Stimulated activated CD4-positive, alpha-beta T cell treated with anti-CD3 and anti-CD28 coated beads, Interleukin-2, amount 100 ng/mL, for 48 hours (primary cell): ENCODE measurements around the gene SDE2.
"Not testable (repeated sequence)": the region's sequence is repeated elsewhere in the genome, so short reads cannot be mapped to it uniquely, and the experiment has no call there.

Source experiments
- DNase-seq, 2 donors: peaks; one replicate each; pipeline ENCODE4 v3.0.0-alpha.2; 2020

SDE2 gene

DNA sequence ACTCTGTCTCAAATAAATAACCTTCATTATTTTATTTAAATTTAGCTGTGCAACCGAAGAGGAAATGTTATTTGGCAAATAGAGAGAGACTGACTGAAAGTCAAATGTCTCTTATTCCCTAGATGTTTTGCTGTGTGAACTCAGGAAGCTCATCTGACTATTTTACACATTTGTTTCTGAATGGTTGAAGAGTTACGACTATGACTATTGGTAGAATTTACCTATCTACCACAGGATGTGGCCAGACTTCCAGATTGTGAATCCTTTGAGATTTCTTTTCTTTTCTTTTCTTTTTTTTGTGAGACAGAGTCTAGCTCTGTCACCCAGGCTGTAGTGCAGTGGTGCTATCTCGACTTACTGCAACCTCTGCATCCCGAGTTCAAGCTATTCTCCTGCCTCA, 5.3 kb upstream of the SDE2 start:
- no peak for DNase-seq

DNA sequence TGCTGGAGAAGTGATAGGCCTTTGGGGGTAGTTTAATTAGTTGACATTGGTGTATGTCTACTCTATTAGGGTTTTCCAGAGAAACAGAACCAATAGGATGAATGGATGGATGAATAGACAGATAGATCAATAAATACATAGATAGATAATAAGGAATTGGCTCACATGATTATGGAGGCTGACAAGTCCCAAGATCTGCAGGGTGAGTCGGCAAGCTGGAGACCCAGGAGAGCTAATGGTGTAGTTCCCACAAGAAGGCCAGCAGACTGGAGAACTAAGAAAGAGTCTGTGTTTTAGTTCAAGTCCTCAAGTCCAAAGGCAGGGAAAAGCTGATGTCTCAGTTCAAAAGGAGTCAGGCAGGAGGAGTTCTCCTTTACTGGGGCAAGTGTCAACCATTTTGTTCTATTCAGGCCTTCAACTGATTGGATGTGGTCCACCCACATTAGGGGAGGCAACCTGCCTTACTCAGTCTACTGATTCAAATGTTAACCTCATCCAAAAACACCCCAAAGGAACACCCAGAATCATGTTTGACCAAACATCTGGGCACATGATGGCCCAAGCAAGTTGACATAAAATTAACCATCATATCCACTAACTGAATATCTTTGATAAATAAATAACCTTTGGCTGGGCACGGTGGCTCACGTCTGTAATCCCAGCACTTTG, 4.5 kb upstream of the SDE2 start:
- DNase-seq = no peak

DNA sequence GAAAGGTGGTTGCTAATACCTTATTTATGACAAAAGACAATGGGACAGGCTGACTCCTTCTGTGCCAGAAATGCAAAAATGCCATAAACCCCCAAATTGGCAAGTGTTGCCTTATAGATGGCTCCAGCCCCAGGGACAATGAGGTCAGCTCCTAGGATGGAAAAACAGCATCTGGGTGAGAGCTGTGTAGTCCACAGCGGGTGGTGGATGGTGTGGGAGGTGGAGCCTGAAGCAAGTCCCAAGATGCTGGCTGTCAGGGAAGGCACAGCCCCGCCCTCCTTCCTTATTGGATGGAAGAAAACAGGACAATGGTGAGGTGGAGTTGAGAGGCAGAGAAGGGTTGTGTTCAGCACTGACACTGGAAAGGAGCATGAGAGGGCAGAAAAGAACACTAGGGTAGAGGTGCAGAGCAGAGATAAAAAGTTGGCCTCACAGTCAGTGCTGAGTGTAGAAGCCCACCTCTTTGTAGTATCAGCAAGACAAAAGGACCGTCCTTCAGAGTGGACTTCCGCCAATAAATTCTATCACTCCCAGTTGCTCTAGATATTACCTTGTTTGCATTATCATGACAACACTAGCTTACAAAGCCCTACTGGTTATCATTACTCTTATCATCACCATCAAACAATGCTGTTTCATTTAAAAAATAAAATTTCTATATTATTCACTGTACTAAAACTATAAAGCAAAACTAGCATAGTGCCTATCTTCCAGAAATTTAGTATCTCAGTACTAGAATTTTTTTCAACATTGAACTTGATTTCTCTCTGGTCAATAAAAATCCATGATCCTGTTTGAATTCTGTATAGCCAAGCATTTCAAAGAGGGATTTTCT, 3.7 kb upstream of the SDE2 start:
- DNase-seq = no peak

DNA sequence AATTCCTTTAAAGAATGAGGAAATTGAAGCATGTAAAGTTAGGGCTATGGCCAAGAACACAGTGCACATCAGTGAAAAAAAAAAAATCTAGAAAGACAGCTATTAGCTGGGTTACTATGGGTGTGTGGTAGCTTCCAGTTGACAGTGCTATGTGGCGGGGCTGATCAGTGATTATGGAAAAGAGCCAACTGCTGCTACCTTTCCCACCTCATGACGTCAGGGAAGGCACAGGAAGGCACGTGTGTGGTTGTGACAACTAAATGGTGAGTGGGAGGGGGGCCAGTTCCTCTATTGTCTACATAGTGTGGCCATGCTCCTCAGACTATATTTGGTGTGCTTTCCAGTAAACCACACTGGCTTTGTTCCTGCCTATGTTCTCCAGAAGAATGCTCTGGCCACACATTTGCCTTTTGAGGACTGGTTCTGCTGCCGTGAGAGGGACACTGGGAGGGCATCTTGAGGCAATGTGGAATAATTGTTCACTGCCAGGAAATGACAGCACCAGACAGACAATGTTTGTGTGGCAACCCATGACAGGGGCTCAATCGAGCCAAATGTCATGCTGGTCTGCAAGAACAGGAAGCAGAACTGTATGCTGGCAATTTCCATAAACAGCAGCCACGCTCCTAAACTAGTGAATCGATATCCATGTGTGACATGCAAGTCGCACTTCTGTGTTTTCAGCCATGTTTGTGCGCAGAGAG, 3.0 kb upstream of the SDE2 start:
- DNase-seq = peak; percentile 23 to 29

DNA sequence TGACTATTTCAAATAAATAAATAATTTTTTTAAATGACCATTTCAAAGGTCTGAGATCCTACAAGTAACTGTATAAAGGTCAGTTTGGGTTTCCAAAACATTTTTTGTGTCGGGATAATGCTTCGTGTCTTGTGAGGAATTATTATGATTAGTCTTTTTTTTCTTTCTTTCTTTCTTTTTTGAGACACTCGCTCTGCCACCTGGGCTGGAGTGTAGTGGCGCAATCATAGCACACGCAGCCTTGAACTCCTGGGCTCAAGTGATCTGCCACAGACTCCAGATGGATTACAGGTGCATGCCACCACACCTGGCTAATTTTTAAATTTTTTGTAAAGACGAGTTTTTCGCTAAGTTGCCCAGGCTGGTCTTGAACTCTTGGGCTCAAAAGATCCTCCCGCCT, 1.9 kb upstream of the SDE2 start:
- DNase-seq = no peak

DNA sequence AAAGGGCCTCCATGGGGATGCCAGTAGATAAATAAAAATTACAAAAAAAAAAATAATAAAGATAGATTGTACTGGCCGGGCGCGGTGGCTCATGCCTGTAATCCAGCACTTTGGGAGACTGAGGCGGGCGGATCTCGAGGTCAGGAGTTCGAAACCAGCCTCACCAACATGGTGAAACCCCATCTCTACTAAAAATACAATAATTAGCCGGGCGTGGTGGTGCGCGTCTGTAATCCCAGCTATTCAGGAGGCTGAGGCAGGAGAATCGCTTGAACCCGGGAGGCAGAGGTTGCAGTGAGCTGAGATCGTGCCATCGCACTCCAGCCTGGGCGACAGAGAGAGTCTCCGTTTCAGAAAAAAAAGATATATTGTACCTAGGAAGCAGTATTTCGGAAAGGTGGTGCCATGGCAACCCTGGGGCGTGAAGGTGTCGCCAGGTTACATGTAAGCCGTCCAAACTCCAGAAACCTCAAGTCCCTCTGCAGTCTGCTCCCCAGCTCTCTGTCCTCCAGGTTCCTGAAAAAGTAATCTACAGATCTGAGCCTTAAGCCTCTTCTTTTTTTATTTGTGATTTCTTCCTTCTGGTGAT, 1.4 kb upstream of the SDE2 start:
- DNase-seq = not testable (repeated sequence)

DNA sequence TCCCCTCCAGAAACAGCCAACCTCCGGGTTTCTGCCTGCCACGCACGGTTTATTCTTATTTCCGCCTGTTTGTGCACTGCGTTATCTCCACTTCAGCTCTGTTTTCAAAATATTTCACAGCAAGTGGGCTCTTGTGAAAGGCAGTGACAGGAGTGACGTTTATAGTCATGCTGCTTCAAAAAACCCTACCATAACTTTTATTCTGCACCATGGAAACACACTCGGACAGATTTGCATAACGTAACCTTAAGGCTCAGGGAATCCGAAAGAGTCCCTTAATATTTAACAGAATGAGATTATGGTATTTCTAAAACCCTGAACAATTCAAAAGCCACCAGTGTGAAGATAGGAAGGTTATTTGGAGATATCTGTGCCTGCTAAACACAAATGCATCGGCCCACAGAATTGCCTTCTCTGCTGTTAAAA, 782 bp upstream of the SDE2 start:
- DNase-seq = no peak

DNA sequence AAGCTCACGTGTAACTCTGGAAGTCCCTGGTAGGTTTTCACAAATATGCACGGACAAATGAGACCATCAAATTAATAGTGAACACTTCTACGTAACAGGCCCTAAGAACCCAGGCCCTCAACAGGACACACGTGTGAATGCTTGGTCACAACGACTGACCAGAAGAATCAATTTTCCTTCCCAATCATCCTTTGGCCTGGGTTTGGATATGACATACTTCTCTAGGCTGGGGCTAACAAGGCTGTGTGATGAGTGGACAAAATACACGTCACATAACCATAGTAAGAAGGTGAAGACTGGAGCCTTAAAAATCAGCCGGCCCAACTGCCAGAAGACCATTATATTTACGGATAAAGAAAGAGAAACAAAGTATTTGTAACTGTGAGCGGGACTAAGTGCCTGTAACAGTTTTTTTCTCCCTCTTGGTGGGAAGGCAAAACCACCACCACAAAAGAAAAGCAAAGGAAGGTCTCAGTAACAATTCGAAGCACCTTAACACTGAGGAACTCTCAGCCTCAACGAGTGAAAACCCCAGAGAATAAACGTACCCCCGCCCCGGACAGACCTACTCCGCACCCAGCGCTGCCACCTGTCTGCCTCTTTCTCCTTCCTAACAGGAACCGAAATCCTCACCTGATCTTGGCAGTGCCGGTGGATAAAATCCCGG, 450 bp downstream of the SDE2 start:
- DNase-seq = no peak

DNA sequence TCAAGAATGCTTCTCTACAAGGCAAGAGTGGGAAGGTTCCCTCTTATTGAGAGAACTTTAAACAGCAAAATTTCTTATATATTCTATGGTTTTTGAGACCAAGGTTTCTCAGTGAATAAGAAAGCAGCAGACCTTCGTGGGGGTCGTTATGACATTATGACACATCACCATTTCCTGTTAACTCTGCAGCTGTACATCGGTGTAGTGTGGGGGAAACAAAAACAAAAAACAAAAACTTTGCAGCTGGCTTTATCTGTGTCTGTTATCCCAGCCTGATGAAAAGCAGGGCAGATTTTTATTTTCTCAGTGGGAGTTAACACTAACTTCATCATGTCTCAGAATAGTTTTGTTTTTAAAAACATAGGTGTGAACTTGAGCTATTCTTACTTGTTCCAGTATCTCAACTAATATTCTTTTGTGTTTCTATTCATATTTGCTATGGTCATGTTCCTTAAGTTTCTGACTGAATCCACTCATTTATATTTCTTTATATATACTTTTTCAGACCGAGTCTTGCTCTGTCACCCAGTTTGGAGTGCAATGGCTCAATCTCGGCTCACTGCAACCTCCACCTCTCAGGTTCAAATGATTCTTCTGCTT, 2.1 kb downstream of the SDE2 start:
- no peak for DNase-seq

DNA sequence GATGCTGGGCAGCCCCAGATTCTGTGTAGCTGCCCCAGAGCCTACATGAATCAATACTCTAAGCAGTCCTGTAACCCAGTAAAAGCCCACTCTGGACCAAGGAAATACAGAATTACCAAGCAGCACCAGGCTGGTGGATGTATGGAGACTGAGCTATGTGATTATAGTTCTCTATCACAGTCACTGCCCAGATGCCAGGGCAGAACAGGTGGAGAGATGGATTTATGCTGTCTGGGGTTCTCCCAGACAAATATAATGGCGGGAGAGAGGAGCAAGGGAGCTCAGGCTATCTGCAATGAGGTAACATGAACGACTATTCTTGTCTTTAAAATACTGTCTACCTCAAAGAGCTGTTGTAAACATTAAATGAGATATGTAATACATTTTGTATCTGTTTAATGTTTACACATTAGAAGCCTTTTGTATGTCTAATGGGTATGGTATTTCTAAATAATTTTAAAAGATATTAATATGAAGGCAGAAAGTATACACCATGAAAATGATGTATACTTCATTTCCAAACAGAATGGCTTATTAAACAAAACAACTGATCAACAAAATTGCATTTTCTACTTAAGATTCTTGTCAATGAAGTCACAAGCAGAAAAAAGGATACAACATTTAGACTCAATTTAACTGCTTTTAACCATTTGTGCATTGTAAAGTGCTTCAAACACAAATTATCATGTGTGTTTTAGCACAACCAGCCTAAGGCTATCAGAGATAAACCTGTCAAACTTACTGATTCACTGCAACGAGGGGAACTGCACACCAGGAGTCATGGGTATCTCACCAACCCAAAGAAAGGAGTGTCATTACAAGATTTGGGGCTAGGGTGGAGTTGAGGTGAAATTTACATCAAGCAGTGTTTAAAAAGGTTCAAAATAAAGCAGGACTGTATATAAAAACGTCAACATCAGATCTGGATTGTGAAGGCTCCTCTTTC, 3.0 kb downstream of the SDE2 start:
- no peak for DNase-seq

DNA sequence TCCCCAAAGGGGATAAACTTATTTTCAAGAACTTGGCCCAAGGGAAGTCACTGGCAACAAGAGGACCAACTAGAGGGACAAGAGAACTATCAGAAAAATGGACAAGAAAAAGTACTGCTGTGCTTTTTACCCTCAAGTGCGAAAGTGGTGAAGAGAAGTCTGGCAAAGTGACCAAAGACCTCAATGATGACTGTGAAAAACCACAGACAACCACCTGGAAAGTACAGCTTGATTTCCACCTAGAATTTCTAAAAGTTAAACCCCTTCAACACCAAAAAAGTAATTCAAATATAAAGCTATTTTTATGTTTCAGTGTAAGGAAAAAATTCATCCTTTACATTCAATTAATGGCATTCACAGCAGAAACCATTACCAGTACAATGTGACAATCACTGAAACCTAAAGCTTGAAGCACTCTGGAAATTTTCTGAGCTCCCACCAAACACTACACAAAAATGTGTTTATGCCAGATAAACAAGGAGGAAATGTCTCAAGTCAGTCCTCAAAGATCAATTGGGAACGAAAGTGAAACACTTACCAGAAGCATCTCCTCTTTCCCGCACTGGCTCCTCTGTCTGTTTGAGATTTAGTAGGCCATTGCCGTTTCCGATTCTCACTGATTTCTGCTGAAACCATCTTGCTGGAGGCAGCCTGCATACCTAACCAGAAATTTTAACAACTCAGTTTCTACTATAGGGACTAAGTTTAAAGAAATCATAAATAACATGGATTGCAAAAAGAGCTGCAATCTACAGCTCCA, 8.3 kb downstream of the SDE2 start:
- DNase-seq = no peak

DNA sequence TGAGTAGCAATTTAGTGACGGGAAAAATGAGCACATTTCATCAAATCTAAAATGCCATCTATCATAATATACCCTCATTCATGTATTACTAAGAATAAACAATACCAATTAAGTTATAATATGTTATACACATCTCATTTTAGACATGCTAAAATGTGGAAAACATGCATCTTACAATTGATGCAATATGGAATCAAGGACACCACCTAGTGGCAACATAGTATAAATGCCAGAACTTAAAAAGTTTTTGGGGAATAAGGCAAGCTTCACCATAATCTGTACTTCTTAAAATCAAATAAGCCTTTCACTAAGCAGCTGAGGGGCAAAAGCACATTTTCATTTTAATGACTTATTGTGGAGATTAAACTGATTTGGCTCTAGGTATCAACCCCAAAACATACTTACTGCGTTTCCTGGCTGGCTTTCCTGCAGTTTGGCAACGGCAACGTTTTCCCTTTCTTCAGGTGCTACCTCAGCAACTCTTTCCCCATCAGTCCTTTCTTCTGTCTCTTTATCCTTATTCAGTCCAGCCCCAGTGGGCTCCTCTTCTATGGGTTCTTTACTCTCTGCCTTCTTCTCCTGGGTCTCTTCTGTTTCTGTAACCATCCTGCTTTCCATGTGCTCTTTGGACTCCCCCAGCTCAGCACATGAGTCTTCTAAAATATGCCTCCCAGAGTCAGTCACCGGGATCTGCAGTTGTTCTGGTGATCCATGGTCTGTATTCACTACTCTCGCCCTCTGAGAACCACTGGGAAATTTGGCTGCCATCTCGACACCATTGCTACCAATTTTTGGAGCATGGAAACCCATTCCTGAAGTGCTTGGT, 11.4 kb downstream of the SDE2 start:
- DNase-seq = no peak

DNA sequence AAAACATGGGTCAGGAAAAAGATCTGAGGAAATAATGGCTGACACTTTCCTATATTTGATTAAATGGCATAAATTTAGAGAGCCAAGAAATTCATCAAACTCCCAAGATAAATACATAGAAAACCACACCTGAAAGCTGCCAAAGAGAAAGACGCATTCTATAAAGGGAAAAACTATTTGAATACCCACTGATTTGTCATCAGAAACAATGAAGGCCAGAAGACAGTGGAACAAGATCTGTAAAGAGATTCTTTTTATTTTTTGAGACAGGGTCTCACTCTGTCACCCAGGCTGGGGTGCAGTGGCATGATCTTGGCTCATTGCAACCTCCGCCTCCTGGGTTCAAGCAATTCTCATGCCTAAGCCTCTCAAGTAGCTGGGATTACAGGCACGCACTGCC, 17.4 kb downstream of the SDE2 start:
- DNase-seq = no peak

DNA sequence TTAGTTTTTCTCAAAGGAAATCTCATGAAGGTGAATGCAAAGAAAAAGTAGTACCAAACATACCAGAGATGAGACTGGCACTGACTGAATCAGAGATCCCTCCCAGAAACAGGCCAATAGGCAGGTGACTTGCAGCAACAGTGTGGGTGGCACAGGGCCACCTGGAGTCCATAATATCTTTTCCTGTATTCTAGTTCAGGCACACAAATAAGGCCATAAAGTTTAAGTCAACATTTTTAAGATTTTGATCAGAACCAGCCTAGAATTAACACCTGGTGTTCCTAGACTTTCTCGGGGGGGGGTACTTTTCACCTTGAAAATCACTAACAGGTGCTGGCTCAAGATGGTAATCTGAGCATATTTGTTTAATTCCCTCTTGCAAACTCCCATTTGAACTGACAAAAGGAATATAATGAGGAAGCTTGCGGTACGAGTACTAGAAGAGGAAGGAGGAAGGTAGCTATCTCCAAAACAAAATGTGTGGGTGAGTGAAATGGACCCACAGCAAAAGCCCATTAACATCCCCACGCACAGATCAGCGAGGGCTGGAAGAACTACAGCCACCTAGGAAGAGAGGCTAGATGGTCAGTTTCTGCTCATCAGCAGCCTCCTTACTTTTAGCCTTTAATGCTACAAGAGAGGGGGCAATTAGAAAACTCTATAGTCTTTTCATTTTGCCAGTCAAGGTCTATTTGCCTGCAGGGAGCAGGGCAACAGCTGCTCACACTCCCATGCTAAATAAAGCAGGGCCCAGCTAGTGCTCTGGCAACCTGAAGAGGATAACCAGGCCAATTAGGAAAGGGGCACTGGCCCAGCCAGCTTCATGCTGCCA, 18.9 kb downstream of the SDE2 start:
- DNase-seq = no peak

DNA sequence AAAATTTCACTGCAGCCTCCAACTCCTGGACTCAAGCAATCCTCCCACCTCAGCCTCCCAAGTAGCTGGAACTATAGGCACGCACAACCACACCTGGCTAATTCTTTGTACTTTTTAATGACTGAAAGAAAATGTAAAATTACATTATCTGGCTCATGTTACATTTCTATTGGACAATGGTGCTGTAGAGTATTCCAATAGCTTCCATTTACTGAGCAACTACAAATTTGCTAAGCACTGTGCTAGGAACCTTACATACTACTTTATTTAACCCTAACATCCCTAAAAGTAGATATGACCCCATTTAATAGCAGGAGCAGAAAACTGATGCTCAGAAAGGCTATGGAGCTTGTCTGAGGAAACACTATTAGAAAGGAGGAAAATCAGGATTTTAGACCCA, 19.7 kb downstream of the SDE2 start:
- DNase-seq = no peak

DNA sequence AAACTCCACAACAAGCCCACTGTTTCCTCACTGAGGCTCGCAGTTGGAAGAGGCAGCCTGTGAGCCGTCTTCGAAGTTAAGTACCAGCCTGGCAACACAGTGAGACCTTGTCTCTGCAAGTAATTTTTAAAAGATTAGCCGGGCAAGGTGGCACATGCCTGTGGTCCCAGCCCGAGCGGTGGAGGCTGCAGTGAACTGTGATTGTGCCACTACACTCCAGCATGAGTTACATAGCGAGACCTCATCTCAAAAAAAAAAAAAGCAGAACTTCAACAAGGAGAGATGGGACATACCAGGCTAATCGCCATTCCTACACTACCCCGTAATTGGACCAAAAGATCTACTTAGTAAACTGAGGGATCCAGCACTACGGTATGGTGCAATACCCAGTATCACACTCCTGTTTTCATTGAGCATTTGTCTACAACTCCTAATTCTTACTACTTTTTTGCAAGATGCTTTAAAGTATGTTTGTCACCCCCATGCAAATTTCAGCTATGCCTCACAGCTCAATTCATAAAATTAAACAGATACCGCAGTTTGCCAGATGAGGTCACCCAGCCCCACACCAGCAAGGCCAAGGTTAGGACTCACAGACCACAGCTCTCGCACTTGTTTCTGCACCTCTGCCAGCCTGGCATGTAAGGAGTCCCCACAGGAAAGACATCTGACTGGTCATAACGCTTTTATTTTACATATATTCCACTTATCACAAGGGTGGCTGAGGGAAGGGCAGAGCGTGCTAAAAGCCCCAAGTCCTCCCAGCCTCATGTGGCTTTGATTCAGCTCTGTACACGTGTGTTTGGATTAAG, 21.0 kb downstream of the SDE2 start:
- no peak for DNase-seq

DNA sequence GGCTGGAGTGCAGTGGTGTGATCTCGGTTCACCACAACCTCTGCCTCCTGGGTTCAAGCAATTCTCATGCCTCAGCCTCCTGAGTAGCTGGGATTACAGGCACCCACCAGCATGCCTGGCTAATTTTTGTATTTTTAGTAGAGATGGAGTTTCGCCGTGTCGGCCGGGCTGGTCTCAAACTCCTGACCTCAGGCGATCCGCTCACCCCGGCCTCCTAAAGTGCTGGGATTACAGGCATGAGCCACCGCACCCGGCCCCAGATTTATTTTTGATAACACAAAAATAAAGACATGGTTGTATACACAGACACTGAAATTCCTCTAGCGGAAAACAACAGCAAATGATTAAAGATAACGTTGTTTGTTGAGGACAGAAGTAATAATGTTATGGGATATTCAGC, 24.0 kb downstream of the SDE2 start:
- not testable (repeated sequence) for DNase-seq

DNA sequence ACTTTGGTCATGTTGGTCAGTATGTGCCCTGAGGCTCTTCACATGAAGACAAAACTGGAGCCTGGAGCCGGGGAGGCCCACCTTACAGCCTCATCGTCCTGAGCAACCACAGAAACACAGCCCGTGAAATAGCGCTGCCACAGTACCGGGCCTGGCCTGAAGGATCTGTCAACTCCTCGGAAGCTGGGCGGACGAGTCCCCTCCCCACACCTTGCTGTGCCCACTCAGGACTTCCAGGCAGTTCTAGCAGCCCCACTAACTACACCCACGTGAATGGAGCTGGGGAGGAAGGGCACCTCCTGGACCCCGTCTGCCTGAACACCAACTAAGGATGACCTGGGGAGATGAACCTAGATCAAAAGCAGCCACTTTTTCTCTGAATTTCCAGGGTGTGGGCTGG, 24.7 kb downstream of the SDE2 start:
- no peak for DNase-seq
